GM12875 (cell line): Measurements from ENCODE around the gene TMEM233.
A peak's percentile ranks its signal among the peaks of the same experiment; 100 is the strongest.

Experiments
- H3K4me3 ChIP-seq: one replicate; pipeline ENCODE4 v1.5.1; 2011; ENCODE audit warnings: low read depth, low read length, control low read depth
- TF ChIP-seq, protein P1 (sequence below): IDR thresholded peaks from 2 replicates; pipeline ENCODE4 v1.5.1; 2011; ENCODE audit warnings: low read depth, mild to moderate bottlenecking, control low read depth, inconsistent platforms, low read length, moderate library complexity, borderline replicate concordance; ENCODE audit not compliant: insufficient read depth

TMEM233 gene

DNA sequence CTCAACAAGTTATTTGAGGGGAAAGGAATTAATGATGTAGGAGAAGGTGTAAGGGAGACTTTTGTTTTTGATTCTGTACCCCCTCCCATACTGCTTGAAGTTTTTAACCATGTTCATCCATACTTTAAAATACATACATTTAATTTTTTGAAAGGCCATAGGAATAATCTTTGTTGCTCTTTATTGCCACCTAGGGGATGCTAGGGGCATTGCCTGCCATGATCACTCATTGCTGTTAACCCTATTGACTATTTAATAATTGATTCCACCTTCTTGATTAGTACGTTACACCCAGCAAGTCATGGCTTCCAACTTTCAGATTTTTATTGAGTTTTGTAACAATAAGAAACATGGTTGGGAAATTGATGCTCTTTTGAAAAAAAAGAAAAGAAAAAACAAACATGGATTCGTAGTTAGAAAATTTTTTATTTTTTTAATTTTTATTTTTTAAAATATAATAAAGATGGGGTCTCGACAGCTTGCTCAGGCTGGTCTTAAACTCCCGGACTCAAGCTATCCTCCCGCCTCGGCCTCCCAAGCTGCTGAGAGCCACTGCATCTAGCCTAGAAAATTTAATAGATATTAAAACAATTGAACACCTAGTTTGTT is 65.8 kb downstream of the TMEM233 start:
- TF ChIP-seq, protein P1, sequence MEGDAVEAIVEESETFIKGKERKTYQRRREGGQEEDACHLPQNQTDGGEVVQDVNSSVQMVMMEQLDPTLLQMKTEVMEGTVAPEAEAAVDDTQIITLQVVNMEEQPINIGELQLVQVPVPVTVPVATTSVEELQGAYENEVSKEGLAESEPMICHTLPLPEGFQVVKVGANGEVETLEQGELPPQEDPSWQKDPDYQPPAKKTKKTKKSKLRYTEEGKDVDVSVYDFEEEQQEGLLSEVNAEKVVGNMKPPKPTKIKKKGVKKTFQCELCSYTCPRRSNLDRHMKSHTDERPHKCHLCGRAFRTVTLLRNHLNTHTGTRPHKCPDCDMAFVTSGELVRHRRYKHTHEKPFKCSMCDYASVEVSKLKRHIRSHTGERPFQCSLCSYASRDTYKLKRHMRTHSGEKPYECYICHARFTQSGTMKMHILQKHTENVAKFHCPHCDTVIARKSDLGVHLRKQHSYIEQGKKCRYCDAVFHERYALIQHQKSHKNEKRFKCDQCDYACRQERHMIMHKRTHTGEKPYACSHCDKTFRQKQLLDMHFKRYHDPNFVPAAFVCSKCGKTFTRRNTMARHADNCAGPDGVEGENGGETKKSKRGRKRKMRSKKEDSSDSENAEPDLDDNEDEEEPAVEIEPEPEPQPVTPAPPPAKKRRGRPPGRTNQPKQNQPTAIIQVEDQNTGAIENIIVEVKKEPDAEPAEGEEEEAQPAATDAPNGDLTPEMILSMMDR = peak; percentile 76; the same call in 1 of the 2 replicates
- no peak overlapping the region for H3K4me3 ChIP-seq

DNA sequence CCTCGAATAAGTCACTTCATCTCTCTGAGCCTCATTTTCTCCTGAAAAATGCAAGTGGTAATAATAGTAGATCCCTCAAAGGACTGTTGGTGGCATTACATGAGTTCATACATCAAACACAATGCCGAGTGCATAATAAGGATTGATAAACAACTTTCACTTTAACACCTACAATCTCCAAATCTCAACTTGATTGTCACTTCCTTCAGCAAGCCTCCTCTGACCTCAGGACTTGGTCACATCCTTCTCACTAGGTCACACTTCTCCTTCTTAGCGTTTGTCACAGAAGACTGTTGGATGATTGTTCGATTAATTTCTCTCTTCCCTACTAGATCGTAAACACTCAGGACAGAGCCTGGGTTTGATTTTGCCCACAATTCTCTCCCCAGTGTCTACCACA is 66.5 kb downstream of the TMEM233 start:
- H3K4me3 ChIP-seq = no peak overlapping the region
- TF ChIP-seq, protein P1 = no peak

DNA sequence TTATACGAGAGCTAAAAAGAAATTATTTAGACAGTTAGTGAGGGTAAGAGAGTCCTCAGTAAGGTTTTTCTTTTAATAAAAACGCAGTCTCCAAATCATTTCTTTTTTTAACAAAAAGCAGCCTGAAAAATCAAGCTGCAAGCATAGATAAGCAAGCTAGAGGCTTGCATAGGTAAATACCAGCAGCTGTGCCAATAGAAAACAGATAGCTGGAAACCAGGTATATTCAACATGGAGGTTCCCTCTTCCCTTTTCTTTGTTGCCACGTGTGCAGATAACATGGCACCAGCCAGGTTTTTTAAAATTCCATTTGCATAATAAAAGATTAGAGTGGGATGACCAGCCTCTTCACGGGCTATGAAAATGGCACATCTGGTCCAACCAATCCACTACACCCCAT is 68.3 kb downstream of the TMEM233 start:
- TF ChIP-seq, protein P1 = no peak
- no peak overlapping the region for H3K4me3 ChIP-seq

DNA sequence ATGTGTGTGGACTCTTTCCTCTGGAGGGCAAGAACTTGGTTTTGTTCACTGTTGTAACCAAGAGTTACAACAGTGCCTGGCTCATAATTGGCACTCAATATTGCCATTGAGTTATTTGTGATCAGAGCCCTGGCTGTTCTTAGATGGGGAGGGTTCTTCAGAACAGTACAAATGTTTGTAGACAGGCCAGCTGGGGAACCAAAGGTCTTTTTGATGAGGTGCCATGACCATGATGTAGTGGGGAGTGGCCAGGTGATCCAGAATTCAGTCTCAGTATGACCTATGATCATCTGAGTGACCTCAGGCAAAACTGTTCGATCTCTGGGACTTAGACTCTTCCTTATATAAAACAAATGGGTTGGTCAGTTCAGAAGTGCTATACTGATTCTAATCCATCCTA is 71.1 kb downstream of the TMEM233 start:
- H3K4me3 ChIP-seq = no peak overlapping the region
- TF ChIP-seq, protein P1 = no peak

DNA sequence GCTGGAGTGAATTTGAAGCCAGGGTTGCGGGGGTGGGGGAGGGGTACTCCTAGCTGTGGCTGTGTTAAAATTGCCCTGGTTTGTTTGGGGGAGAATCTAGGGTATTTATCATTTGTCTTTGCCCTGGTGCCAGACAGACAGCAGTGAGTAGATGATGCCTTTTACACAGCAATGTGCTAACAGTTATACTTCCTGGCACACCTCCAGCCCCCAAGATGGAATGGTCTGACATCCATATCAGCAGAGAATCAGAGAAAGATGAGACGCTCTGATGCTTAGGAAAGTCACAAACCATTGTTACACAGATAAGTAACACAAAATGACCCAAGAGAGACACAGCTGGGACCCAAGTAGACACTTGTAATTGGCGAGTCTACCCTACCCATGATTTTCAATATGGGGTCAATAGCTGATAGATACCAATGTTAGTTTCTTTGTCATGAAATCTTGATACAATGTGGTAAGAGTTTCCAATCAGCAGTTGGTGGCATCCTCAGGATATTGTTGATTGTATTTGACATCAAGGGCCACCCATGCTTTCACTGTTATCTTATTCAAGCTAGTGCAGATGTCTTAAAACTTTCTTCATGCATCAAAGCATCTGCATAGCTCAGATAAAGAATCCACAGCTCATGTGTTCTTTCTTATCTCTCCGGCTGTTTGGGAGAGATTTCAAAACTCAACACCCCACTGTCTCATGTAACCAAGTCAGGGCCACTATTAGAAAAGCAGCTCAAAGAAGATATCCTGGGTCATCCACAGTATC is 71.8 kb downstream of the TMEM233 start:
- H3K4me3 ChIP-seq = no peak overlapping the region
- TF ChIP-seq, protein P1 = no peak

DNA sequence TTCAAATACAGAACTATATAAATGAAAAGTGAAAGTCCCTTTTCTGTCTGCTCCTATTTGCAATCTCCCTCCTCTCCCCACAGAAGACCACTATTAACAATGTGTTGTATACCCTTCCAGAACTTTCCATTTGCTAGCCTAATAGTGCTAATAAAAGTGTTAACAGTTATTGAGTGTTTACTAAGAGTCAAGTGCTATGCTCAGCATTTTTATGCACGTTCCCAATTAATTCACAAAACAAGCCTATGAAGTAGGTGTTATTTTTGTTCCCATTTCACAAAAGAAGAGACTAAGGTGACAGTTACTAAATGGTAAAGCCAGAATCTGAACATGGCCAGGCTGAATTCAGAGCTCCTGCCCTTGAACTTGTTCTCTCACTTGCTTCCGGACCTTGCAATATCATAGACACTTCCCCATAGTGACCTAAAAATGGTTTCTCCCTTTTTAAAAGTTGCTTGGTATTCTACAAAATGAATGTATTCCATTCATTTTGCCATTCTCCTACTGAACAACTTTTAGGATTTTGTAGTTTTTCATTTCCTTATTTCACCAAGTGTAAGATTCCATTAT is 72.7 kb downstream of the TMEM233 start:
- no peak overlapping the region for H3K4me3 ChIP-seq
- TF ChIP-seq, protein P1 = no peak
